Lower lobe of right lung (tissue), 2 donors: ENCODE measurements around the gene ARHGAP24. TPM values are rescaled to one million over a fixed set of nuclear protein-coding genes. Genes with fewer than 3 reads are reported as not detected.

Experiments used
- ATAC-seq, 2 donors: fragments of 200-7000 bp; cut with Tn5 transposase; one replicate each; pipeline ENCODE4 v1.9.1; 2020 to 2022; ENCODE audit warnings: mild to moderate bottlenecking in 2 of 2, moderate library complexity in 2 of 2
- DNase-seq: peaks from one replicate; pipeline ENCODE4 v3.0.0-alpha.2; 2020
- H3K27ac ChIP-seq: fragments of 200-600 bp; one replicate; pipeline ENCODE4 v1.8.0; 2022
- H3K27me3 ChIP-seq: fragments of 200-600 bp; one replicate; pipeline ENCODE4 v1.8.0; 2022; ENCODE audit warnings: low read depth
- H3K36me3 ChIP-seq: fragments of 200-600 bp; one replicate; pipeline ENCODE4 v1.8.0; 2022; ENCODE audit warnings: mild to moderate bottlenecking
- H3K4me1 ChIP-seq: fragments of 200-600 bp; one replicate; pipeline ENCODE4 v1.8.0; 2022
- H3K4me3 ChIP-seq: fragments of 200-600 bp; one replicate; pipeline ENCODE4 v1.8.0; 2022; ENCODE audit warnings: mild to moderate bottlenecking
- H3K9me3 ChIP-seq: fragments of 200-600 bp; one replicate; pipeline ENCODE4 v1.8.0; 2022
- intact Hi-C: fragments of 100-400 bp; cut with DNase I; formaldehyde crosslinking; loops from one replicate; pipeline ENCODE4 v1.11.0; 2022
- total RNA-seq: library from RNA; stranded (reverse); fragmentation: NEBNext Ultra II Directional; extraction: Animal tissue kit (Norgen Biotek cat#: 25700); gene quantifications from one replicate; pipeline ENCODE4 v1.2.1, GENCODE V29; 2021
- TF ChIP-seq, protein P1 (sequence below): fragments of 200-600 bp; IDR thresholded peaks from one replicate; pipeline ENCODE4 v1.8.0; 2022; ENCODE audit warnings: antibody characterized with exemption, mild to moderate bottlenecking
- donor health status: DM: no; HTN: yes; CAD: no; lungs with severe emphysema.

The ARHGAP24 gene
- total RNA-seq, 1 donor from 2014 or later, result 28.7 TPM

- Histone ChIP-seq H3K4me3 (no peak overlapping the region), H3K27me3 (no peaks in the 10 kb centered on the region), H3K9me3 (no peaks in the 10 kb centered on the region), H3K4me1 (peaks cover 25% of the 10 kb centered on the region), H3K36me3 (no peaks in the 10 kb centered on the region), H3K27ac (peak overlapping the region; percentile 60)
- DNase-seq (peak; percentile 57), ATAC-seq (peak; percentile 77 to 87)
- TF ChIP-seq, protein P1, sequence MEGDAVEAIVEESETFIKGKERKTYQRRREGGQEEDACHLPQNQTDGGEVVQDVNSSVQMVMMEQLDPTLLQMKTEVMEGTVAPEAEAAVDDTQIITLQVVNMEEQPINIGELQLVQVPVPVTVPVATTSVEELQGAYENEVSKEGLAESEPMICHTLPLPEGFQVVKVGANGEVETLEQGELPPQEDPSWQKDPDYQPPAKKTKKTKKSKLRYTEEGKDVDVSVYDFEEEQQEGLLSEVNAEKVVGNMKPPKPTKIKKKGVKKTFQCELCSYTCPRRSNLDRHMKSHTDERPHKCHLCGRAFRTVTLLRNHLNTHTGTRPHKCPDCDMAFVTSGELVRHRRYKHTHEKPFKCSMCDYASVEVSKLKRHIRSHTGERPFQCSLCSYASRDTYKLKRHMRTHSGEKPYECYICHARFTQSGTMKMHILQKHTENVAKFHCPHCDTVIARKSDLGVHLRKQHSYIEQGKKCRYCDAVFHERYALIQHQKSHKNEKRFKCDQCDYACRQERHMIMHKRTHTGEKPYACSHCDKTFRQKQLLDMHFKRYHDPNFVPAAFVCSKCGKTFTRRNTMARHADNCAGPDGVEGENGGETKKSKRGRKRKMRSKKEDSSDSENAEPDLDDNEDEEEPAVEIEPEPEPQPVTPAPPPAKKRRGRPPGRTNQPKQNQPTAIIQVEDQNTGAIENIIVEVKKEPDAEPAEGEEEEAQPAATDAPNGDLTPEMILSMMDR, result no peak
- intact Hi-C loops, result no loop called here
These were observed 287.0 kb downstream of the ARHGAP24 start for GRCh38 chr4:85761803-85762528.

DNA sequence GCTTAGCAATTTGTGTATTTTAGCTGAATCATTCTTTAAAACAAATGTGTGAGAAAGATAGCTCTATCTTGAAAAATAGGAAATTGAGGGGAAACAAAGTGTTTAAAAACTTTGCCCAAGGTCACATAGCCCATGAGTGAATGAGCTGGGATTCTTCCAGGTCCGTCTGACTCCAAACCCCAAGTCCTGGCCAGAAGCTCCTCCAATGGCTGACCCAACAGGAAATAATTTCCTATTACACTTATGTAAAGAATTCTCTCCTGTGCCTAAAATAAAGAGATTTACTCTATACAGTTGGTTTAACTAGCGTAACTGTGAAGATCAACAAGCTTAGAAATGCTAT lies 287.6 kb downstream of the ARHGAP24 start:
- DNase-seq (no peak), ATAC-seq (peak in 1 of 2 donors; percentile 42)
- Histone ChIP-seq H3K9me3 (no peaks in the 10 kb centered on the region), H3K4me3 (no peak overlapping the region), H3K36me3 (no peaks in the 10 kb centered on the region), H3K27me3 (no peaks in the 10 kb centered on the region), H3K4me1 (peaks cover 25% of the 10 kb centered on the region), H3K27ac (peak overlapping the region; percentile 59)
- intact Hi-C loops, result no loop called here
- TF ChIP-seq, protein P1, result no peak

DNA sequence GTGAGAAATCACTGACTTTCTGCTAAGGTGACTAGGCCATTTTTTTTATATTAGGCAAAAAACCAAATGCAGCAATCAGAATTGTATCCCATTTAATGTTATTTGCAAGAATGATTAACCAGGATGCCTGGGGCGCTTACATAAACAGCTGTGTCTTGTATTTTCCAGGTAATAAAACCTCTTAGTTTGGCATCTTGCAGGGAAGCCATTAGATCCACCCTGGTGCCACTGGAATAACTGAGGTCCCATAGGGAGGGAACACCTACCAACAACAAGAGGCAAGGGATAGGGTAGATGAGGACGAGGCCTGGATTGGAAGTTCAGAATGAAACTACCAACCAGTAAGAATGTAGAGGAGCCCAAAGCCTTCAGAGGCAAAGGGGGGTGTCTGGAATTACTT lies 288.3 kb downstream of the ARHGAP24 start:
- Histone ChIP-seq H3K4me1 (peaks cover 25% of the 10 kb centered on the region), H3K27ac (no peak overlapping the region), H3K4me3 (no peak overlapping the region), H3K9me3 (no peaks in the 10 kb centered on the region), H3K36me3 (no peaks in the 10 kb centered on the region), H3K27me3 (no peaks in the 10 kb centered on the region)
- TF ChIP-seq, protein P1, result no peak
- intact Hi-C loops, result no loop called here
- no peak for ATAC-seq
- no peak for DNase-seq

- ATAC-seq (no peak), DNase-seq (no peak)
- intact Hi-C loops, result no loop called here
- TF ChIP-seq, protein P1, result no peak
- H3K36me3 ChIP-seq, result no peaks in the 10 kb centered on the region
- peaks cover 2% of the 10 kb centered on the region for H3K4me1 ChIP-seq
- H3K9me3 ChIP-seq, result no peaks in the 10 kb centered on the region
- H3K4me3 ChIP-seq, result no peak overlapping the region
- H3K27ac ChIP-seq, result no peak overlapping the region
- H3K27me3 ChIP-seq, result no peaks in the 10 kb centered on the region
These were observed 292.7 kb downstream of the ARHGAP24 start for GRCh38 chr4:85767649-85768048.

- Histone ChIP-seq H3K27ac (no peak overlapping the region), H3K9me3 (no peaks in the 10 kb centered on the region), H3K4me1 (no peaks in the 10 kb centered on the region), H3K36me3 (no peaks in the 10 kb centered on the region), H3K4me3 (no peak overlapping the region), H3K27me3 (no peaks in the 10 kb centered on the region)
- no peak for ATAC-seq
- no peak for DNase-seq
- TF ChIP-seq, protein P1, result no peak
- intact Hi-C loops, result no loop called here
These were observed 294.1 kb downstream of the ARHGAP24 start for GRCh38 chr4:85769009-85769408.
